Nucleus accumbens (tissue), 56 donors: ENCODE results near the gene PFN1.
A peak's percentile ranks its signal among the peaks of the same experiment; 100 is the strongest.

Experiments
- DNase-seq, 56 donors: peaks; one replicate each; lab custom pipeline; 2025; lab: John Stamatoyannopoulos, UW

The PFN1 gene

GRCh38 chr17:4948166-4948930 lies at the start of gene PFN1:
Gene PFN1, minus strand, starts transcription at chr17:4948530. Its CDS starts 136 bp downstream, at chr17:4948394.
- peak in 54 of 56 donors; percentile 41 to 92 (median 78) for DNase-seq

DNA sequence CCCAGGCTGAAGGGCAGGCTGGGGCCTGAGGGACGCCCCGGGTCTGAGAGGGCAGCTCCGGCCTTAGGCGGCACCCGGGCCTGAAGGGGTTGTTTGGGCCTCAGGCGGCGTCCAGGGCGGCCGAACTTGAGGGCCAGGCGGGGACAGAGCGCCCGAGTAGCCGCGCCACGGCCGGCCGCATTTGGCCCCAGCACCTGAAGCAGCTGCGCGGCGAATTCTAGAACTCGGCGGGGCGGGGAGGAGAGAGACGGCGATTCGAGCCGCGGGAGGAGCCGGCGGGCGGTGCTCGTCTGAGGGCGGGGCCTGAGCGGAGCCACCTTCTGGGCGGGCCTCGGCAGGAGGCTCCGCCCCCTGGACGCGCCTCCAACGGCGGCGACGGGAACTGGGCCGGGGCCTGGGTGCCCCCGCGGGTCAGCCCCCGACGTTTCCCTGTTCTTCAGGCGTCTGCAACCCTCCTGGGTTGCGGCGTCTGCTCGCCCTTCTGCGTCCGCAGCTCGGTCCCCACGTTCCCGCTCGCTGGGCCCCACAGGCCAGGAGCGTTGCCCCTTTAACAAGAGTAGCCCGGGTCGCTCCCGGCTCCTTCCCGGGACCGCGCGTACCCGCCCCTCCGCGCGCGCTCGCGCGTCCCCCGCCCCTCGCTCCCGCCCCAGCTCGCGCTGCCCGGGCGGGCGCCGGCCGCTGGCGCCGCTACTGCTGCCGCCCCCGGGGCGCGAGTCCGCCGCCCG lies 49.1 kb upstream of the PFN1 start, which contains the start of the genes INCA1 and KIF1C:
INCA1 (minus strand) TSS at position 221 of the 725 bp plus-strand sequence. CDS start 3,085 bp downstream, outside the sequence.
KIF1C (plus strand) TSS at position 649 of the 725 bp plus-strand sequence. CDS start 2,297 bp downstream, outside the sequence.
- DNase-seq = peak; percentile 40 to 96 (median 92)

DNA sequence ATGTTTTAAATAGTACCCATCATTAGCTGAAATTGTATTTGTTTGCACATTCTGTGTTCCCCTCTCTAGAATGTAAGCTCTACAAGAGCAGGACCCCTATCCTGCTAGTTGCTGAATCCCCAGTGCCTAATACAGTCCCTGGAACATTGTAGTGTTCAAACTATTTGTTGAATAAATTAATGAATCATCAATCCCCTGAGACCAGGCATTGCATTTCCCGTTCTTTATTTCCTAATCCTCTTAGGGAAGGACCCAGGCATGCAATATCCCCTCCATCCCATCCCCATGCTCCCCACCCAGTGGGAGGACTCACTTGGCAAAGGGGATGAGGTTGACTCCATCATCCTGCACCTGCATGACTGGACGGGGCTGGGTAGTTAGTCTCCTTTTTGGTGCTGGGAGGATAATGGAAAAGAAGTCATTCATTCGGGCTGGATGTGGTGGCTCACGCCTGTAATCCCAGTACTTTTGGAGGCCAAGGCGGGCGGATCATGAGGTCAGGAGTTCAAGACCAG lies 45.8 kb upstream of the PFN1 start:
- no peak for DNase-seq

GRCh38 chr17:4987767-4988567 lies 39.6 kb upstream of the PFN1 start:
- peak in 4 of 56 donors; percentile 27 to 77 (median 66) for DNase-seq

DNA sequence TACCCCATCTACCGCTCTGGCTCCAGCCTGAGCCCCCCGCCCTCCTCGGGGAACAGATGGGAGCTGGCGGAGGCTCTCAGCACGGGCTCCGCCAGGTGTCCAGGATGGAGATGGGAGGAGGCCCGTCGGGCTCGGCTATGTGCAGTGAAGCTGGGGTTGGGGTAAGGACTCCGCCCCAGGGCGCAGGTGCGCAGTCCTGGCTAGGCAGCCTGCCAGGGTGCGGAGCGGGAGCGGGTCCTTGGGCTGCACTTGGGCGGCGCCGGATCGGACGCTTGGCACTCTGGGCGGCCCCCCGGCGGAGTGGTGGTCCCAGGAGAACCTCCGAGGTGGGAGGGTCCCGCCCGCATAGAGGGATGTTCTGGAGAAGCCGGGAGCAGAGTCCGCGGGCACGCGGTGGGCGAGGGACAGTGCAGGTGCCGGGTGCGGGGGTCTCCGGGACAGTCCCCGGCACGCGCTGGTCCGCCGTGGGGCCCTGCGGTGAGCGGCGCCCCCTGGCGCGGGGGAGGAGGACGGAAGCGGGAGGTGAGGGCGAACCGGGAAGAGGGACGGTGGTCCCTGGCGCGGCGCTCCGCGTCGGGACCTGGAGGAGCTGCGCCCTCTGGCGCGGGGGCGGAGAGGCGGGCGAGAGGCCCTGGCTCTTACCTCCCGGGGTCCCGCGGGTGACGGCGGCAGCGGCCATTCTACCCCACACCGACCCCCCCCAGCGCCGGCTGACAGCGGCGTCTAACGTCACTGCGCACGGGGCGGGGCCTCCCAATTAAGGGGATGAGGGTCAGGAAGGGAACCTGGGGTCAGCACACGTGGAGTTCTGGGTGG lies 38.8 kb upstream of the PFN1 start, which contains the start of gene CAMTA2:
CAMTA2 (minus strand) TSS at position 725 of the 816 bp plus-strand sequence. CDS start 1,453 bp downstream, outside the sequence.
- peak; percentile 20 to 93 (median 79) for DNase-seq

DNA sequence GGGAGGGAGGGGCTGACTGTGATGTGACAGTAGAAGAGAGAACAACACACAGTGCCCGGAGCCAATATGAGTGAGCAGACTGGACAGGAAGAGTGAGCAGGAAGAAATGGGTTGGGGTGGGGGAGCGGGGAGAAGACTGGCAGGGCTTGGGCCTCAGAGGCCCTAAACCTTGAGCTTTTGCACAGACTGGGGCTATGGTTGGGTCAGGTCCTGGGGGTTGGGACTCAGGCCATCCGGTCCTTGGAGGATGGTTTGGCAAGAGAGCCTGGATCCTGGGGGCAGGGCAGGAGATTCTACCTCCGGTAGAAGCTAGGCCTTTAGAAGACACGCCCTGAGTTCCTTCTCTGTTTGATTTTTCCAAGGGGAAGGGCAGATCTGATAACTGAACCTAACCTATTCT lies 38.1 kb upstream of the PFN1 start:
- peak in 3 of 56 donors; percentile 7 to 19 (median 10) for DNase-seq

DNA sequence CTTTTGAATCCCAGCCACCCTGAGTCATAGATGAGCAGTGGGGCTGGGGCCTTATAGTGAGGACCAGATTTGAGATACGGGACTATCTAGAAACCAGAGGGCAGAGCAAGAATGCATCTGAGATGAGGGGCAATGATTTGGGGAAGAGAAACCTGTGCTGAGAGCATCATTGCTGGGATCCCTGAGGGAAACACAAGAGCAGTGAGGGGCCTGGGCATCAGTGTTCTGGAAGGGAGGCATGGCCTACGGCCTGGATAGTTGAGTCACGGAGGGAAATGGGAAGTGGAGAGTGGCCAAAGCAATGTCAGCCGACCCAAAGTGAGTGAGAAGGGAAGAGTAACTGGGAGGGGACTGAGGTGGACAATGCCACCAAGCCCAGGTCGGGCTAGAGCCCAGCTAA lies 34.0 kb upstream of the PFN1 start:
- no peak for DNase-seq

DNA sequence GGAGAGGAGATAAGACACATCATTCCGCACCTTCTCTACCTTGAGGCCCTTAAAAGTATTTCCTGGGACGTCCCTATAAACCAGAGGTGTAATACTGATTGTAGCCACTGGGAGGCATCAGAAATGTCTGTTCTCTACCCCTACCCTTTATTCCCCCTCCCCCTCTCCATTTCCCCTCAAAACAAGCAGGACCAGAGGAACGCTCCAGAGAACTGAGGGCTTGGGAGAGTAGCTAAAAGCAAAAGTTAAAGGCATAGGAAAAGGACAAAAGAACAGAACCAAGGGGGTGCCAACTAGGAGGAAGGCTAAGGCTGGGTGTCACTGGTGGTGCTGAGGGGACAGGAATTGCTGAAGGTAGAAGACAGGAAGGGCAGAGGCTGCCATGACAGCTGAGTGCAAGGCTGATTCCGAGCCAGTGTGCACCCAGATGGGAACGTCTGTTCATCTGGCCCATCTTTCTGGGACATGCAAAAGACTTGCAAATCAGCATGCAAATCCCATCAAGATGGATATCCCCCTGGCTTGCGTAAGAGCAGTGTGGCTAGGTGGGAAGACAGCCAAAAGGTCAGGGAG lies 32.4 kb upstream of the PFN1 start:
- peak in 6 of 56 donors; percentile 5 to 22 (median 13) for DNase-seq

- no peak for DNase-seq
These were observed 30.4 kb upstream of the PFN1 start for GRCh38 chr17:4978726-4979125.

DNA sequence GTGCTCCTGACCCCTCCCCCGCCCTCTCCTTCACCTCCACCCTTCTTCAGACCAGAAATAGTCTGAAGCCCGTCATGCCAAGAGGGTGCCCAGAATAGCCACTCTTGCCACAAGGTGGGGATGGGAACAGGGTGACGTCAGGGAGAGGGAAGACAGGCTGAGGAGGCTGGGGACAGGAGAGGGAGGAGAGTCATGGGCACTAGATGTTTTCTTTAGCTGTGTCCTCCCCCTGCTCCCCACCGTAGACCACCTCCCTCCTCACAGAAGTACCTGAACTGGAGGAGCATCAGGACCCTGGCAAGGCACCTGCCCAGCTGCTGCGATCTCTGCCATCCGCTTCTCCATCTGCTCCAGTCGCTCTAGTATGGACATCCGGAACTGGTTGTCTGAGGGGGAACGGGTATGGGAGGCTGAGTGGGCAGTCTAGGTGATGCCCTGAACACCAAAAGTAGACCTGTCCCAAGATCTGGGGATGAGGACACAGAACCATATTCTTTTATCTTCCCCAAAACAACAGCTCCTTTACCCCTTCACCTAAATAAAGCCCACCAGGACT lies 25.9 kb upstream of the PFN1 start:
- DNase-seq = no peak

GRCh38 chr17:4973256-4974114 lies 25.2 kb upstream of the PFN1 start:
- DNase-seq = no peak

GRCh38 chr17:4972752-4973151 lies 24.4 kb upstream of the PFN1 start:
- no peak for DNase-seq

- DNase-seq = no peak
These were observed 24.0 kb upstream of the PFN1 start for GRCh38 chr17:4972322-4972721.

GRCh38 chr17:4971826-4972225 lies 23.5 kb upstream of the PFN1 start:
- DNase-seq = no peak

DNA sequence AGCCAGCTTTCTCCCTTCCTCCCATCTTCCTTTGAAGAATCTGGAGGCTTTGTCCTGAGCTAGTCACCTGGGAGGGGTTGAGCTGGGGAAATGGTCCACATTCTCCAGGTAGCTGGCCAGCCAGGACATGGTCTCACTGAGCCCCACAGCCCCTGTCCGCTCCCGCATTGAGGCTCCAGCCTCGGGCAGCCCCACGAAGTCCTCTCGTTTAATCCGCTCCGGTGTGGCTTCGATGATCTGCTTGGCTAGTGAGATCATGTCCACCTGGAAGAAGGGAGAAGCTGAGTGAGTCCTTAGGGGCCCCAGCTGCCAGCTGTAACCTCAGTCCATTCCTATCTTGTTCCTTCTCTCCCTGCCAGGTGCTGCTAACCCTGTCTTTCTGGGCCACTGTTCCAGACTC lies 21.9 kb upstream of the PFN1 start:
- DNase-seq = no peak

GRCh38 chr17:4969551-4970173 lies 21.3 kb upstream of the PFN1 start:
- DNase-seq = no peak

DNA sequence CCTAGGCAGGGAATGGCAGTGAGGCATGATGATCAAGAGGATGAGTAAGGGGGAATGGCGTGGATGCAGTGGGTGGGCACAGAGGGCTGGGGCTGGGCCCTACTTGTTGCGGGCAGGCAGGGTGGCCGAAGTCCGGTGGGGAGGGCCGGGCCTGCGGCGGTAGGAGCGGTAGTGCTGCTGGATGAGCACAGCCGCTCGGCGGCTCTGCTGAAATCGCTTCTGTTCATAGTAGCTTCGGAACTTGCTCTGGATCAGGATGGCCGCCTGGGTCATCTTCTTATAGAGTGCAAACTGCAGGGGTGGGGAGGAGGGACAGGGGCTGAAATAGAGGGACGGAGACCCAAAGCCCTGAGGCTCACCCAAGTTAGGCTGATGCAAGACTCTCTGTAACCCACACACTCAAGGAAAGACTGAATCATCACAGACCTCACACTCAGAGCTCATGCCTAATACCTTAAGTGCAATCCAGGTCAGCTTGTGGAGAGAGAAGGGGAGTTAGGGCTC lies 20.8 kb upstream of the PFN1 start:
- peak in 3 of 56 donors; percentile 15 to 37 (median 17) for DNase-seq
